HEK293 (cell line): ENCODE results near the gene IRAK2.
A peak's percentile ranks its signal among the peaks of the same experiment; 100 is the strongest.

Experiments
- CTCF ChIA-PET: fragments of 350-600 bp; formaldehyde crosslinking; extraction: SDS; loops from one replicate; lab custom pipeline; 2021; ENCODE audit warnings: antibody characterized with exemption; lab: Yijun Ruan, JAX
- POLR2A ChIA-PET: fragments of 300-600 bp; formaldehyde crosslinking; extraction: SDS; loops from one replicate; lab custom pipeline; 2020; ENCODE audit warnings: antibody characterized with exemption, inconsistent platforms; lab: Yijun Ruan, JAX
- H3K27ac ChIP-seq: fragments of 200-500 bp; sonication (Bioruptor generic); 2 replicates; pipeline ENCODE4 v1.5.1; 2014; ENCODE audit warnings: low read depth, low read length, control low read depth, inconsistent platforms; ENCODE audit errors: extremely low read depth
- H3K36me3 ChIP-seq, 2 experiments: fragments of 200-500 bp in 1 of 2; sonication (Bioruptor generic) in 1 of 2; 1 replicate in 1 of 2; 2 replicates in 1 of 2; pipeline ENCODE4 v1.5.1; 2014 to 2017; ENCODE audit warnings: inconsistent platforms in 2 of 2, low read length in 2 of 2; ENCODE audit not compliant: control insufficient read depth in 2 of 2, insufficient read depth in 1 of 2
- H3K4me1 ChIP-seq: fragments of 200-500 bp; sonication (Bioruptor generic); 2 replicates; pipeline ENCODE4 v1.5.1; 2014; ENCODE audit warnings: mild to moderate bottlenecking, low read length, inconsistent platforms; ENCODE audit not compliant: control insufficient read depth, insufficient read depth
- H3K4me3 ChIP-seq: 2 replicates; pipeline ENCODE4 v1.5.1; 2011; ENCODE audit warnings: low read depth, mild to moderate bottlenecking, control low read depth, low read length, moderate library complexity
- H3K9me3 ChIP-seq: fragments of 200-500 bp; sonication (Bioruptor generic); 2 replicates; pipeline ENCODE4 v1.5.1; 2014; ENCODE audit warnings: low read depth, low read length, inconsistent platforms; ENCODE audit not compliant: control insufficient read depth, insufficient read depth
- GLIS1 ChIP-seq: fragments of 450-650 bp; formaldehyde crosslinking; IDR thresholded peaks from 2 replicates; pipeline ENCODE4 v1.5.1; 2016; ENCODE audit warnings: missing biosample characterization, missing genetic modification characterization
- WT1 ChIP-seq: fragments of 450-650 bp; formaldehyde crosslinking; IDR thresholded peaks from 2 replicates; pipeline ENCODE4 v1.5.1; 2016; ENCODE audit warnings: missing biosample characterization, missing genetic modification characterization
- ZNF600 ChIP-seq: fragments of 450-650 bp; formaldehyde crosslinking; IDR thresholded peaks from 2 replicates; pipeline ENCODE4 v1.5.1; 2016; ENCODE audit warnings: missing biosample characterization, missing genetic modification characterization

IRAK2 gene

GRCh38 chr3:10292505-10293419 lies 128.0 kb downstream of the IRAK2 start, which contains the start of gene GHRL:
GHRL (minus strand) TSS chr3:10292947; CDS start chr3:10290180, 2,767 bp downstream.
- Histone ChIP-seq H3K27ac (peak within 1 kb of the TSS; percentile 47), H3K4me3 (no peak within 1 kb of the TSS), H3K9me3 (no peaks in the 10 kb centered on the region), H3K4me1 (peaks cover 7% of the 10 kb centered on the region; the same call in 1 of the 2 replicates), H3K36me3 (peaks cover 22 to 70% of the 10 kb centered on the region in 2 experiments; a peak in 2 of 3 replicates)
- ChIA-PET CTCF (interaction anchor here (0.7 kb wide), 1 partner anchor 653 kb away, joined by 3 read pairs; no protein-coding TSS in a partner anchor), POLR2A (no interaction called here)
- TF ChIP-seq ZNF600 (tag by site-specific recombination) (peak; percentile 72), GLIS1 (tag by site-specific recombination) (no peak), WT1 (tag by site-specific recombination) (0 out of 2 replicates have a peak, but pooled peaks have one; percentile 28)
